SK-N-SH (cell line): ENCODE measurements around the gene LRRC37A2.
"Not testable (repeated sequence)": the region's sequence is repeated elsewhere in the genome, so short reads cannot be mapped to it uniquely, and the experiment has no call there.

Experiments
- CHD2 ChIP-seq: fragments of 150-350 bp; IDR thresholded peaks from 2 replicates; pipeline ENCODE4 v1.6.1; 2018; ENCODE audit warnings: low read length; ENCODE audit not compliant: partially characterized antibody
- CTCF ChIP-seq: fragments of 200-600 bp; sonication (generic); IDR thresholded peaks from 2 replicates; pipeline ENCODE4 v1.6.1; 2017; ENCODE audit warnings: antibody characterized with exemption, mild to moderate bottlenecking, moderate library complexity
- ELF1 ChIP-seq: IDR thresholded peaks from 2 replicates; pipeline ENCODE4 v1.4.0; 2012
- EZH2phosphoT487 ChIP-seq: fragments of 200-600 bp; sonication (generic); IDR thresholded peaks from 2 replicates; pipeline ENCODE4 v1.6.1; 2017; ENCODE audit warnings: low read depth, mixed run types, mild to moderate bottlenecking, antibody characterized with exemption, moderate library complexity, borderline replicate concordance
- FOXJ3 ChIP-seq: sonication (generic); formaldehyde crosslinking; IDR thresholded peaks from 2 replicates; pipeline ENCODE4 v1.5.1; 2020; ENCODE audit warnings: mild to moderate bottlenecking, missing genetic modification reagents
- GABPA ChIP-seq: IDR thresholded peaks from 2 replicates; pipeline ENCODE4 v1.4.0; 2012; ENCODE audit warnings: low read depth, mild to moderate bottlenecking
- POLR2AphosphoS5 ChIP-seq: IDR thresholded peaks from 2 replicates; pipeline ENCODE4 v1.6.1; 2012; ENCODE audit warnings: low read depth, low read length
- RFX5 ChIP-seq: IDR thresholded peaks from 2 replicates; pipeline ENCODE4 v1.6.1; 2012; ENCODE audit warnings: mild to moderate bottlenecking, improper control_type of control experiment, low read length
- TAF1 ChIP-seq: IDR thresholded peaks from 2 replicates; pipeline ENCODE4 v1.6.1; 2012; ENCODE audit warnings: low read depth, mild to moderate bottlenecking, low read length, moderate library complexity, borderline replicate concordance

DNA sequence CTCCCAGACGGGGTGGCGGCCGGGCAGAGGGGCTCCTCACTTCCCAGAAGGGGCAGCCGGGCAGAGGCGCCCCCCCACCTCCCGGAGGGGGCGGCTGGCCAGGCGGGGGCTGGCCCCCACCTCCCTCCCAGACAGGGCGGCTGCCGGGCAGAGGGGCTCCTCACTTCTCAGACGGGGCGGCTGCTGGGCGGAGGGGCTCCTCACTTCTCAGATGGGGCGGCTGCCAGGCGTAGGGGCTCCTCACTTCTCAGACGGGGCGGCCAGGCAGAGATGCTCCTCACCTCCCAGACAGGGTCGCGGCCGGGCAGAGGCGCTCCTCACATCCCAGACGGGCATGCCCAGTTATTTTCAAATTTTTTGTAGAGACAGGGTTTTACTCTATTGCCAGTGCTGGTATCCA, 22.4 kb downstream of the LRRC37A2 start:
- not testable (repeated sequence) for TF ChIP-seq POLR2AphosphoS5, CTCF, RFX5, CHD2, TAF1, EZH2phosphoT487, FOXJ3, GABPA, ELF1
